ENCODE measurements around the gene TNN.
A peak's percentile ranks its signal among the peaks of the same experiment; 100 is the strongest.

Gene TNN

GRCh38 chr1:175169286-175170018, 101.8 kb downstream of the TNN start:
- no peak for TF ChIP-seq CTCF (conservative IDR thresholded peaks at IDR 0.05; ENCODE audit: control insufficient read depth, insufficient read depth, low read depth, low read length)
- DNase-seq (ENCODE audit: low read depth), result peak; percentile 22
- H3K4me3 ChIP-seq (ENCODE audit: control insufficient read depth, low read depth, low read length), result no peak overlapping the region

GRCh38 chr1:175171036-175171913, 103.6 kb downstream of the TNN start:
- no peak for TF ChIP-seq CTCF (conservative IDR thresholded peaks at IDR 0.05; ENCODE audit: control insufficient read depth, insufficient read depth, low read depth, low read length)
- H3K4me3 ChIP-seq (ENCODE audit: control insufficient read depth, low read depth, low read length), result no peak overlapping the region
- DNase-seq (ENCODE audit: low read depth), result no peak

GRCh38 chr1:175172503-175172902, 104.9 kb downstream of the TNN start:
- TF ChIP-seq CTCF (conservative IDR thresholded peaks at IDR 0.05; ENCODE audit: control insufficient read depth, insufficient read depth, low read depth, low read length), result no peak
- no peak overlapping the region for H3K4me3 ChIP-seq (ENCODE audit: control insufficient read depth, low read depth, low read length)
- DNase-seq (ENCODE audit: low read depth), result no peak

- no peak overlapping the region for H3K4me3 ChIP-seq (ENCODE audit: control insufficient read depth, low read depth, low read length)
- TF ChIP-seq CTCF (conservative IDR thresholded peaks at IDR 0.05; ENCODE audit: control insufficient read depth, insufficient read depth, low read depth, low read length), result no peak
- DNase-seq (ENCODE audit: low read depth), result no peak
Observed at GRCh38 chr1:175173531-175173930, 105.9 kb downstream of the TNN start.

GRCh38 chr1:175174309-175175102, 106.9 kb downstream of the TNN start:
- H3K4me3 ChIP-seq (ENCODE audit: control insufficient read depth, low read depth, low read length), result no peak overlapping the region
- DNase-seq (ENCODE audit: low read depth), result no peak
- TF ChIP-seq CTCF (conservative IDR thresholded peaks at IDR 0.05; ENCODE audit: control insufficient read depth, insufficient read depth, low read depth, low read length), result no peak

GRCh38 chr1:175176246-175176645, 108.6 kb downstream of the TNN start:
- no peak for TF ChIP-seq CTCF (conservative IDR thresholded peaks at IDR 0.05; ENCODE audit: control insufficient read depth, insufficient read depth, low read depth, low read length)
- DNase-seq (ENCODE audit: low read depth), result no peak
- H3K4me3 ChIP-seq (ENCODE audit: control insufficient read depth, low read depth, low read length), result no peak overlapping the region

Data from fibroblast of mammary gland (primary cell).